Fibroblast of the aortic adventitia (primary cell): ENCODE measurements around the gene SPEG. TPM values are rescaled to one million over a fixed set of nuclear protein-coding genes. Genes with fewer than 3 reads are reported as not detected.

Experiments
- DNase-seq: peaks from one replicate; pipeline ENCODE4 v3.0.0-alpha.2; 2010; ENCODE audit warnings: low read depth
- H3K4me3 ChIP-seq: 2 replicates; pipeline ENCODE4 v1.5.1; 2011; ENCODE audit warnings: low read depth, mild to moderate bottlenecking, control low read depth, low read length, moderate library complexity
- total RNA-seq: library from RNA; depleted of rRNA; stranded (reverse); fragments of >200 nt; gene quantifications from 2 replicates; pipeline ENCODE4 v1.2.3, GENCODE V29; 2012; ENCODE audit warnings: low replicate concordance
- TF ChIP-seq, protein P1 (sequence below): IDR thresholded peaks from 2 replicates; pipeline ENCODE4 v1.5.1; 2011; ENCODE audit warnings: mild to moderate bottlenecking, low read length, control low read depth, inconsistent platforms; ENCODE audit not compliant: insufficient read depth

Gene SPEG
- total RNA-seq, 1 donor, result 22.7 TPM

DNA sequence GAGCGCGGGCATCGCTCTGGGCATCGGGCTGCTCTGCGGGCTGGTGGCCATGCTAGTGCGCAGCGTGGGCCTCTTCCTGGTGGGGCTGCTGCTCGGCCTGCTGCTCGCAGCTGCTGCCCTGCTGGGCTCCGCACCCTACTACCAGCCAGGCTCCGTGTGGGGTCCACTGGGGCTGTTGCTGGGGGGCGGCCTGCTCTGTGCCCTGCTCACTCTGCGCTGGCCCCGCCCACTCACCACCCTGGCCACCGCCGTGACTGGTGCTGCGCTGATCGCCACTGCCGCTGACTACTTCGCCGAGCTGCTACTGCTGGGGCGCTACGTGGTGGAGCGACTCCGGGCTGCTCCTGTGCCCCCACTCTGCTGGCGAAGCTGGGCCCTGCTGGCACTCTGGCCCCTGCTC is 113.0 kb downstream of the SPEG start:
- no peak overlapping the region for H3K4me3 ChIP-seq
- DNase-seq, result no peak
- TF ChIP-seq, protein P1, sequence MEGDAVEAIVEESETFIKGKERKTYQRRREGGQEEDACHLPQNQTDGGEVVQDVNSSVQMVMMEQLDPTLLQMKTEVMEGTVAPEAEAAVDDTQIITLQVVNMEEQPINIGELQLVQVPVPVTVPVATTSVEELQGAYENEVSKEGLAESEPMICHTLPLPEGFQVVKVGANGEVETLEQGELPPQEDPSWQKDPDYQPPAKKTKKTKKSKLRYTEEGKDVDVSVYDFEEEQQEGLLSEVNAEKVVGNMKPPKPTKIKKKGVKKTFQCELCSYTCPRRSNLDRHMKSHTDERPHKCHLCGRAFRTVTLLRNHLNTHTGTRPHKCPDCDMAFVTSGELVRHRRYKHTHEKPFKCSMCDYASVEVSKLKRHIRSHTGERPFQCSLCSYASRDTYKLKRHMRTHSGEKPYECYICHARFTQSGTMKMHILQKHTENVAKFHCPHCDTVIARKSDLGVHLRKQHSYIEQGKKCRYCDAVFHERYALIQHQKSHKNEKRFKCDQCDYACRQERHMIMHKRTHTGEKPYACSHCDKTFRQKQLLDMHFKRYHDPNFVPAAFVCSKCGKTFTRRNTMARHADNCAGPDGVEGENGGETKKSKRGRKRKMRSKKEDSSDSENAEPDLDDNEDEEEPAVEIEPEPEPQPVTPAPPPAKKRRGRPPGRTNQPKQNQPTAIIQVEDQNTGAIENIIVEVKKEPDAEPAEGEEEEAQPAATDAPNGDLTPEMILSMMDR, result no peak

Other genes starting within 250 kb of the SPEG start
- gene ZFAND2B, start 228.1 kb upstream of the SPEG start, total RNA-seq, result 27.2 and 39.2 TPM in 2 replicates
- 10.1 and 27.3 TPM in 2 replicates for gene ABCB6, start 215.9 kb upstream of the SPEG start, total RNA-seq
- gene ATG9A, start 205.2 kb upstream of the SPEG start, total RNA-seq, result 45.1 and 56.9 TPM in 2 replicates
- 23.7 and 64.5 TPM in 2 replicates for gene ANKZF1, start 205.0 kb upstream of the SPEG start, total RNA-seq
- gene GLB1L, start 189.4 kb upstream of the SPEG start, total RNA-seq, result 10.5 and 15.9 TPM in 2 replicates
- 16.7 and 40.2 TPM in 2 replicates for gene STK16, start 189.4 kb upstream of the SPEG start, total RNA-seq
- gene TUBA4B, start 181.6 kb upstream of the SPEG start, total RNA-seq, result not detected in 2 replicates
- gene TUBA4A, start 180.9 kb upstream of the SPEG start, total RNA-seq, result 9.7 and 25.6 TPM in 2 replicates
- 28.0 and 41.7 TPM in 2 replicates for gene DNAJB2, start 155.5 kb upstream of the SPEG start, total RNA-seq
- gene PTPRN, start 125.4 kb upstream of the SPEG start, total RNA-seq, result 0.36 and 1.8 TPM in 2 replicates
- not detected in 2 replicates for gene RESP18, start 102.1 kb upstream of the SPEG start, total RNA-seq
- gene DNPEP, start 46.9 kb upstream of the SPEG start, total RNA-seq, result 33.2 and 55.0 TPM in 2 replicates
- gene DES, start 16.5 kb upstream of the SPEG start, total RNA-seq, result 3.3 and 4.7 TPM in 2 replicates
- gene GMPPA, start 64.0 kb downstream of the SPEG start, total RNA-seq, result 16.6 and 66.3 TPM in 2 replicates
- gene ASIC4, start 79.6 kb downstream of the SPEG start, total RNA-seq, result not detected in 2 replicates
- gene CHPF, start 109.0 kb downstream of the SPEG start, total RNA-seq, result 62.4 and 271 TPM in 2 replicates
- 1.1 and 2.8 TPM in 2 replicates for gene TMEM198, start 109.2 kb downstream of the SPEG start, total RNA-seq
- 39.2 and 90.4 TPM in 2 replicates for gene OBSL1, start 136.7 kb downstream of the SPEG start, total RNA-seq
- gene INHA, start 137.5 kb downstream of the SPEG start, total RNA-seq, result 0.18 and 2.0 TPM in 2 replicates
- gene STK11IP, start 163.0 kb downstream of the SPEG start, total RNA-seq, result 11.7 and 12.3 TPM in 2 replicates
- 2.5 and 14.7 TPM in 2 replicates for gene SLC4A3, start 192.8 kb downstream of the SPEG start, total RNA-seq